GM23338 (cell line): ENCODE results near the gene HTR4.

ENCODE experiments used
- CTCF ChIP-seq, 2 experiments: fragments of 200-600 bp in 1 of 2; sonication (generic) in 1 of 2; conservative IDR thresholded peaks; 2 replicates each; pipeline versions ENCODE4 v1.5.1 to v1.6.1; 2016 to 2017; ENCODE audit warnings: antibody characterized with exemption in 2 of 2, low read depth in 2 of 2, mild to moderate bottlenecking in 2 of 2, moderate library complexity in 1 of 2
- EZH2 ChIP-seq: fragments of 200-600 bp; sonication (generic); IDR thresholded peaks from one replicate; pipeline ENCODE4 v1.8.0; 2017; ENCODE audit warnings: antibody characterized with exemption, mild to moderate bottlenecking, low read depth; ENCODE audit not compliant: unreplicated experiment
- EZH2phosphoT487 ChIP-seq: fragments of 200-600 bp; sonication (generic); IDR thresholded peaks from one replicate; pipeline ENCODE4 v1.8.1; 2018; ENCODE audit warnings: antibody characterized with exemption; ENCODE audit not compliant: unreplicated experiment
- JUNB ChIP-seq: IDR thresholded peaks from one replicate; pipeline ENCODE4 v1.6.1; 2016; ENCODE audit warnings: antibody characterized with exemption; ENCODE audit not compliant: unreplicated experiment
- POLR2AphosphoS5 ChIP-seq: IDR thresholded peaks from 2 replicates; pipeline ENCODE4 v1.6.1; 2016; ENCODE audit warnings: antibody characterized with exemption, low read depth

GRCh38 chr5:148690945-148691344 lies 36.6 kb upstream of the HTR4 start:
- TF ChIP-seq JUNB (no peak), EZH2 (no peak), CTCF (conservative IDR thresholded peaks at IDR 0.05; ENCODE audit: low read depth in 2 of 2) (no peak), POLR2AphosphoS5 (no peak), EZH2phosphoT487 (no peak)
